Panc1 (cell line): Measurements from ENCODE around the gene SDK1. TPM values are rescaled to one million over a fixed set of nuclear protein-coding genes. Genes with fewer than 3 reads are reported as not detected.

Experiments used
- ATAC-seq: fragments of 200-7000 bp; cut with Tn5 transposase; 2 replicates; pipeline ENCODE4 v1.9.1; 2020; ENCODE audit warnings: mild to moderate bottlenecking, moderate library complexity
- BruUV-seq: library from RNA; stranded (reverse); fragments of 400-500 nt; replicated peaks from 2 replicates; lab custom pipeline; 2021; lab: Mats Ljungman, UMichigan
- CTCF ChIA-PET: fragments of 300-600 bp; sonication (Branson Sonifier 250); formaldehyde crosslinking; loops from one replicate; lab custom pipeline; 2022; ENCODE audit warnings: antibody characterized with exemption; lab: Charles Lee
- POLR2A ChIA-PET: fragments of 300-600 bp; sonication (Branson Sonifier 250); formaldehyde crosslinking; loops from one replicate; lab custom pipeline; 2022; ENCODE audit warnings: antibody characterized with exemption; lab: Charles Lee
- DNase-seq: peaks from one replicate; pipeline ENCODE4 v3.0.0-alpha.2; 2010; ENCODE audit warnings: low read depth, low spot score
- H3K27ac ChIP-seq: 2 replicates; pipeline ENCODE4 v1.5.1; 2011; ENCODE audit warnings: mild to moderate bottlenecking, low read length, inconsistent platforms
- H3K27me3 ChIP-seq: fragments of 200-500 bp; sonication (Bioruptor generic); 2 replicates; pipeline ENCODE4 v1.6.0; 2014; ENCODE audit warnings: low read length, inconsistent platforms; ENCODE audit not compliant: control insufficient read depth, insufficient read depth
- H3K36me3 ChIP-seq: fragments of 200-500 bp; sonication (Bioruptor generic); 2 replicates; pipeline ENCODE4 v1.5.1; 2014; ENCODE audit warnings: inconsistent platforms, mild to moderate bottlenecking, low read length, moderate library complexity; ENCODE audit not compliant: control insufficient read depth, insufficient read depth
- H3K4me1 ChIP-seq: 2 replicates; pipeline ENCODE4 v1.5.1; 2011; ENCODE audit warnings: inconsistent platforms, mild to moderate bottlenecking, low read length, moderate library complexity; ENCODE audit not compliant: control insufficient read depth, insufficient read depth
- H3K4me3 ChIP-seq, 2 experiments: 2 replicates each; pipeline ENCODE4 v1.5.1; 2011 to 2012; ENCODE audit warnings: low read depth in 2 of 2, low read length in 2 of 2, mild to moderate bottlenecking in 2 of 2, inconsistent platforms in 1 of 2, moderate library complexity in 1 of 2
- H3K9me3 ChIP-seq: fragments of 200-500 bp; sonication (Bioruptor generic); 2 replicates; pipeline ENCODE4 v1.5.1; 2014; ENCODE audit warnings: low read depth, mild to moderate bottlenecking, inconsistent platforms, low read length, moderate library complexity; ENCODE audit not compliant: control insufficient read depth, insufficient read depth
- CTCF ChIP-seq: fragments of 450-650 bp; IDR thresholded peaks from 2 replicates; pipeline ENCODE4 v1.5.1; 2017; ENCODE audit warnings: mild to moderate bottlenecking
- POLR2AphosphoS5 ChIP-seq: IDR thresholded peaks from 2 replicates; pipeline ENCODE4 v1.6.1; 2012; ENCODE audit warnings: mild to moderate bottlenecking, low read depth, low read length, moderate library complexity
- REST ChIP-seq, 2 experiments: IDR thresholded peaks; 2 replicates each; pipeline ENCODE4 v1.6.1; 2011 to 2012; ENCODE audit warnings: low read depth in 2 of 2, control low read depth in 1 of 2, low read length in 1 of 2, mild to moderate bottlenecking in 1 of 2, moderate library complexity in 1 of 2; ENCODE audit not compliant: insufficient read depth in 1 of 2
- SIN3A ChIP-seq: IDR thresholded peaks from 2 replicates; pipeline ENCODE4 v1.6.1; 2012; ENCODE audit warnings: low read depth, mild to moderate bottlenecking, low read length, moderate library complexity, borderline replicate concordance; ENCODE audit not compliant: insufficient read depth
- TCF7L2 ChIP-seq: IDR thresholded peaks from 2 replicates; pipeline ENCODE4 v1.6.1; 2011; ENCODE audit warnings: mild to moderate bottlenecking, low read depth, low read length, inconsistent platforms
- in situ Hi-C: cut with HindIII; loops from 2 replicates; pipeline ENCODE4 v1.10.0; 2016; ENCODE audit warnings: low sequenced_read_pairs, low pct_unique_long_range_greater_than_20kb
- intact Hi-C: fragments of 100-400 bp; cut with micrococcal nuclease; formaldehyde crosslinking; loops from one replicate; pipeline ENCODE4 v1.10.0; 2022; ENCODE audit not compliant: unreplicated experiment
- total RNA-seq: library from RNA; stranded (reverse); gene quantifications from one replicate; pipeline ENCODE4 v1.2.1, GENCODE V29; 2021; ENCODE audit not compliant: unreplicated experiment

SDK1 gene
- total RNA-seq, 1 experiment from 2014 or later = 47.4 TPM

- BruUV-seq = no TSS peak
- POLR2A ChIA-PET = no interaction called here
- no peak overlapping the region for H3K27ac ChIP-seq
- CTCF ChIA-PET = interaction anchor here (0.6 kb wide), 1 partner anchor 52 kb away, joined by 8 read pairs; no protein-coding TSS in a partner anchor
- DNase-seq (no peak), ATAC-seq (no peak)
- peaks cover 12% of the 10 kb centered on the region; the same call in 1 of the 2 replicates for H3K4me1 ChIP-seq
- H3K36me3 ChIP-seq = no peaks in the 10 kb centered on the region
- no peaks in the 10 kb centered on the region for H3K9me3 ChIP-seq
- H3K27me3 ChIP-seq = no peaks in the 10 kb centered on the region
- in situ Hi-C loops = no loop called here
- H3K4me3 ChIP-seq = no peak overlapping the region
- intact Hi-C loops = no loop called here
- TF ChIP-seq POLR2AphosphoS5 (no peak), TCF7L2 (no peak), CTCF (no peak), SIN3A (no peak), REST (IDR thresholded peaks at IDR 0.05; ENCODE audit: insufficient read depth in 1 of 2, low read depth in 2 of 2, low read length in 1 of 2) (no peak)
These were observed 17.8 kb downstream of the SDK1 start for GRCh38 chr7:3318874-3319273.

GRCh38 chr7:3321206-3321605, 20.2 kb downstream of the SDK1 start:
- CTCF ChIA-PET = interaction anchor here (0.7 kb wide), 1 partner anchor 850 kb away, joined by 3 read pairs; no protein-coding TSS in a partner anchor
- intact Hi-C loops = no loop called here
- Histone ChIP-seq H3K27me3 (no peaks in the 10 kb centered on the region), H3K9me3 (no peaks in the 10 kb centered on the region), H3K36me3 (no peaks in the 10 kb centered on the region), H3K4me1 (peaks cover 5% of the 10 kb centered on the region; the same call in 1 of the 2 replicates), H3K27ac (no peak overlapping the region; the same call in 1 of the 2 replicates), H3K4me3 (no peak overlapping the region)
- in situ Hi-C loops = no loop called here
- TF ChIP-seq CTCF (no peak), SIN3A (no peak)
- ATAC-seq (no peak), DNase-seq (no peak)
- POLR2A ChIA-PET = interaction anchor here (0.5 kb wide), 1 partner anchor 27 kb away, joined by 6 read pairs; no protein-coding TSS in a partner anchor
- BruUV-seq = no TSS peak
